ENCODE data around the gene CILP. TPM values are rescaled to one million over a fixed set of nuclear protein-coding genes. Genes with fewer than 3 reads are reported as not detected.

The CILP gene
- total RNA-seq, 2 donors from 2014 or later, result 2.2 to 32.0 TPM

DNA sequence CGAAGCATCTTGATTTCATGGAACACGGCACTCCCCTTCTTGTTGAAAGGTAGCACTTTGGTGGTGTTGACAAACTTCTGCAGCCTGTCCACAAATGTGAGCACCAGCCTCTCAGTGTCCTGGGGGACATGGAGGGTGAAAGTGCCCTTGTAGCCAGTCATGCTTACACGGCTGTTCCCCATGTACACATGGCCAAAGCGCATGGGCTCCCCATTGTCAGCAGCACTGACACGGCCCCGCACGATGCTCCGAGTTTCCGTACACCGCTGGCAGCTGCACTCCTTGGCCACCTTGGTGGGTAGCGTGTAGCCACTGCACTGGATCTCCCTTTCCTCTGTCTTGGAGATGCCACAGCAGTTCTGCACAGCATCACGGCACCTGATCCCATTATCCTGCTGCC is 12.7 kb downstream of the CILP start:
- Histone ChIP-seq H3K27ac (no peak overlapping the region), H3K9me3 (no peaks in the 10 kb centered on the region), H3K4me3 (no peak overlapping the region), H3K27me3 (no peaks in the 10 kb centered on the region), H3K36me3 (no peaks in the 10 kb centered on the region), H3K4me1 (no peaks in the 10 kb centered on the region)
- TF ChIP-seq CTCF (IDR thresholded peaks at IDR 0.05), result no peak
- no peak for DNase-seq (ENCODE audit: low spot score)

DNA sequence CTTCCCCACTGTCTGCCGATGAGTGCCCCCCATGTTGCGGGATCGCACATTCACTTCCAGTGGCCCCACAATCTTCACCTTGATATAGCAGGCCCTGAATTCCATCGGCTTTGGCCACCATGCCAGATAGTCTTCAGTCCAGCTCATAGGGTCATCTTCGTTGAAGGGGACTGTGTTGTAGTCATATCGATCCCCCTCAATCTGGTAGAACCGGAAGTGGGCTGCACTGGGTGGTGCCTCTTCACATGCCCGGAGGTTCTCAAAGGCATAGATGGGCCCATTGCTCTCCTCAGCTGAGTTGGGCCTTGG is 14.0 kb downstream of the CILP start:
- TF ChIP-seq CTCF (IDR thresholded peaks at IDR 0.05), result no peak
- no peaks in the 10 kb centered on the region for H3K36me3 ChIP-seq
- no peaks in the 10 kb centered on the region for H3K9me3 ChIP-seq
- H3K27me3 ChIP-seq, result no peaks in the 10 kb centered on the region
- no peak overlapping the region for H3K4me3 ChIP-seq
- H3K4me1 ChIP-seq, result no peaks in the 10 kb centered on the region
- no peak overlapping the region for H3K27ac ChIP-seq
- DNase-seq (ENCODE audit: low spot score), result no peak

- Histone ChIP-seq H3K4me1 (no peaks in the 10 kb centered on the region), H3K36me3 (no peaks in the 10 kb centered on the region), H3K9me3 (no peaks in the 10 kb centered on the region), H3K27ac (no peak overlapping the region), H3K4me3 (no peak overlapping the region), H3K27me3 (no peaks in the 10 kb centered on the region)
- no peak for DNase-seq (ENCODE audit: low spot score)
- TF ChIP-seq CTCF (IDR thresholded peaks at IDR 0.05), result no peak
These were observed 14.5 kb downstream of the CILP start for GRCh38 chr15:65196637-65197336.

- DNase-seq (ENCODE audit: low spot score), result no peak
- no peaks in the 10 kb centered on the region for H3K36me3 ChIP-seq
These were observed 15.7 kb downstream of the CILP start for GRCh38 chr15:65195548-65195923.

GRCh38 chr15:65194826-65195547 is 16.3 kb downstream of the CILP start:
- DNase-seq (ENCODE audit: low spot score), result no peak
- peak overlapping the region in 1 of 2 donors; percentile 62 for H3K27ac ChIP-seq
- TF ChIP-seq CTCF (IDR thresholded peaks at IDR 0.05), result no peak
- H3K4me1 ChIP-seq, result no peaks in the 10 kb centered on the region
- no peaks in the 10 kb centered on the region for H3K27me3 ChIP-seq
- H3K9me3 ChIP-seq, result no peaks in the 10 kb centered on the region
- H3K36me3 ChIP-seq, result no peaks in the 10 kb centered on the region
- H3K4me3 ChIP-seq, result no peak overlapping the region

More at GRCh38 chr15:65195548-65195923, 15.7 kb downstream of the CILP start:
- Histone ChIP-seq H3K4me1 (no peaks in the 10 kb centered on the region), H3K27me3 (no peaks in the 10 kb centered on the region), H3K4me3 (no peak overlapping the region), H3K9me3 (no peaks in the 10 kb centered on the region), H3K27ac (peak overlapping the region in 1 of 2 donors; percentile 62)
- no peak for TF ChIP-seq CTCF (IDR thresholded peaks at IDR 0.05)

Data from right atrium auricular region (tissue), 2 donors.